Endothelial cell of umbilical vein (primary cell): ENCODE measurements around the gene OPA1. TPM values are rescaled to one million over a fixed set of nuclear protein-coding genes. Genes with fewer than 3 reads are reported as not detected.

Source experiments
- BruUV-seq: library from RNA; stranded (reverse); fragments of 400-500 nt; replicated peaks from 2 replicates; lab custom pipeline; 2021; lab: Mats Ljungman, UMichigan
- CTCF ChIA-PET: fragments of 300-600, 350-600 bp; sonication (Branson Sonifier 250); formaldehyde crosslinking; loops from one replicate; lab custom pipeline; 2021; ENCODE audit warnings: antibody characterized with exemption, inconsistent platforms; lab: Charles Lee
- POLR2A ChIA-PET: fragments of 300-600, 350-600 bp; sonication (Branson Sonifier 250); formaldehyde crosslinking; loops from one replicate; lab custom pipeline; 2021; ENCODE audit warnings: antibody characterized with exemption, inconsistent platforms; lab: Charles Lee
- DNase-seq: peaks from one replicate; pipeline ENCODE4 v3.0.0-alpha.2; 2011; ENCODE audit warnings: low read depth, low spot score
- FAIRE-seq: peaks from 2 replicates; lab custom pipeline; 2011; peaks lifted over from hg19 to GRCh38; lab: Jason Lieb, UNC
- H2AFZ ChIP-seq: 2 replicates; pipeline ENCODE4 v1.6.0; 2012; ENCODE audit warnings: low read depth, low read length, control low read depth, inconsistent platforms
- H3K27ac ChIP-seq: 2 replicates; pipeline ENCODE4 v1.5.1; 2011; ENCODE audit warnings: low read depth, mild to moderate bottlenecking, control low read depth, low read length, moderate library complexity; ENCODE audit not compliant: insufficient read depth
- H3K27me3 ChIP-seq, 2 experiments: 2 replicates each; pipeline versions ENCODE4 v1.6.0 to v1.6.1; 2011; ENCODE audit warnings: low read length in 2 of 2, mixed read lengths in 1 of 2; ENCODE audit not compliant: control insufficient read depth in 2 of 2, insufficient read depth in 2 of 2
- H3K36me3 ChIP-seq, 2 experiments: 2 replicates in 1 of 2; 3 replicates in 1 of 2; pipeline ENCODE4 v1.5.1; 2011; ENCODE audit warnings: low read length in 2 of 2, mild to moderate bottlenecking in 1 of 2, moderate library complexity in 1 of 2; ENCODE audit not compliant: control insufficient read depth in 2 of 2, insufficient read depth in 2 of 2; ENCODE audit errors: extremely low read depth in 1 of 2
- H3K4me1 ChIP-seq: 3 replicates; pipeline ENCODE4 v1.5.1; 2011; ENCODE audit warnings: mild to moderate bottlenecking, low read length; ENCODE audit not compliant: control insufficient read depth, insufficient read depth; ENCODE audit errors: extremely low read depth
- H3K4me2 ChIP-seq: 2 replicates; pipeline ENCODE4 v1.6.1; 2011; ENCODE audit warnings: low read length, control low read depth, mixed read lengths; ENCODE audit not compliant: insufficient read depth
- H3K4me3 ChIP-seq, 3 experiments: fragments of 200-600 bp in 1 of 3; sonication (generic), shearing (Covaris generic) in 1 of 3; replicated peaks in 1 of 3; 2 replicates each; pipeline ENCODE4 v1.5.1; 2011 to 2016; ENCODE audit warnings: control low read depth in 3 of 3, low read length in 3 of 3, mild to moderate bottlenecking in 2 of 3, inconsistent platforms in 1 of 3, low read depth in 1 of 3, moderate library complexity in 1 of 3; ENCODE audit not compliant: insufficient read depth in 1 of 3
- H3K79me2 ChIP-seq: 2 replicates; pipeline ENCODE4 v1.6.0; 2012; ENCODE audit warnings: low read length, inconsistent platforms; ENCODE audit not compliant: control insufficient read depth, insufficient read depth
- H3K9ac ChIP-seq: replicated peaks from 2 replicates; pipeline ENCODE3; 2011; ENCODE audit warnings: low read length, control low read depth; ENCODE audit not compliant: insufficient read depth; ENCODE audit errors: extremely low read depth
- H3K9me1 ChIP-seq: replicated peaks from 3 replicates; pipeline ENCODE4 v1.6.0; 2011; ENCODE audit warnings: mild to moderate bottlenecking, low read length; ENCODE audit not compliant: control insufficient read depth, insufficient read depth; ENCODE audit errors: extremely low read depth
- H3K9me3 ChIP-seq: replicated peaks from 2 replicates; pipeline ENCODE4 v1.5.1; 2012; ENCODE audit warnings: low read length, inconsistent platforms; ENCODE audit not compliant: control insufficient read depth, insufficient read depth
- H4K20me1 ChIP-seq: replicated peaks from 2 replicates; pipeline ENCODE3; 2011; ENCODE audit warnings: mild to moderate bottlenecking, low read length; ENCODE audit not compliant: control insufficient read depth, insufficient read depth; ENCODE audit errors: extremely low read depth
- EZH2 ChIP-seq: IDR thresholded peaks from 2 replicates; pipeline ENCODE4 v1.6.1; 2012; ENCODE audit warnings: borderline replicate concordance, low read depth, mild to moderate bottlenecking, moderate library complexity, low read length, inconsistent platforms; ENCODE audit not compliant: severe bottlenecking
- FOS ChIP-seq: IDR thresholded peaks from 2 replicates; pipeline ENCODE4 v1.6.1; 2011; ENCODE audit warnings: mild to moderate bottlenecking, low read length, moderate library complexity, borderline replicate concordance; ENCODE audit not compliant: insufficient read depth
- GATA2 ChIP-seq: IDR thresholded peaks from 2 replicates; pipeline ENCODE4 v1.7.0; 2011; ENCODE audit warnings: low read depth, mild to moderate bottlenecking, moderate library complexity, mixed read lengths, low read length; ENCODE audit not compliant: insufficient read length, insufficient read depth
- JUN ChIP-seq: IDR thresholded peaks from 2 replicates; pipeline ENCODE4 v1.6.1; 2011; ENCODE audit warnings: borderline replicate concordance, low read depth; ENCODE audit not compliant: insufficient read length, insufficient read depth
- MYC ChIP-seq: IDR thresholded peaks from one replicate; pipeline ENCODE4 v1.6.1; 2011; ENCODE audit warnings: mild to moderate bottlenecking, low read depth, low read length
- POLR2A ChIP-seq: IDR thresholded peaks from 2 replicates; pipeline ENCODE4 v1.6.1; 2012; ENCODE audit warnings: low read depth, mild to moderate bottlenecking, control low read depth, low read length
- POLR2AphosphoS5 ChIP-seq: IDR thresholded peaks from 2 replicates; pipeline ENCODE4 v1.6.1; 2012; ENCODE audit warnings: low read depth, mild to moderate bottlenecking, control low read depth, low read length, moderate library complexity; ENCODE audit not compliant: insufficient read depth
- dilution Hi-C: fragments of 300-500 bp; cut with MboI; formaldehyde crosslinking; loops from one replicate; pipeline ENCODE4 v1.15.0; 2019; ENCODE audit warnings: low sequenced_read_pairs; ENCODE audit not compliant: extremely low pct_ligation_motif_present
- intact Hi-C: fragments of 100-400 bp; cut with micrococcal nuclease; formaldehyde crosslinking; loops from one replicate; pipeline ENCODE4 v1.10.0; 2022
- polyA plus RNA-seq, 4 experiments: library from polyadenylated mRNA; depleted of rRNA in 3 of 4; stranded (reverse) in 3 of 4; unstranded in 1 of 4; fragments of >200 nt; gene quantifications; 2 replicates each; pipeline versions ENCODE4 v1.2.1 to v1.2.3, GENCODE V29; 2011 to 2012; ENCODE audit warnings: missing spikeins in 1 of 4
- total RNA-seq: library from RNA; stranded (reverse); gene quantifications from 2 replicates; pipeline ENCODE4 v1.2.3, GENCODE V29; 2021
- TF ChIP-seq, protein P1 (sequence below): IDR thresholded peaks from 2 replicates; pipeline ENCODE4 v1.6.1; 2011; ENCODE audit not compliant: insufficient read depth, insufficient read length
- TF ChIP-seq, protein P2 (sequence below), 2 donors: IDR thresholded peaks; 1 replicate in 1 of 2; 2 replicates in 1 of 2; pipeline ENCODE4 v1.5.1; 2011; ENCODE audit warnings: low read length in 2 of 2, mild to moderate bottlenecking in 2 of 2, moderate library complexity in 2 of 2, control low read depth in 1 of 2, inconsistent platforms in 1 of 2, low read depth in 1 of 2; ENCODE audit not compliant: insufficient read depth in 1 of 2; ENCODE audit errors: extremely low read depth in 1 of 2

OPA1 gene
- total and polyA plus RNA-seq, 2 donors (not counting 3 experiments of a cell fraction or from before 2014, with no cell fraction given) = 10.0 to 62.0 TPM

DNA sequence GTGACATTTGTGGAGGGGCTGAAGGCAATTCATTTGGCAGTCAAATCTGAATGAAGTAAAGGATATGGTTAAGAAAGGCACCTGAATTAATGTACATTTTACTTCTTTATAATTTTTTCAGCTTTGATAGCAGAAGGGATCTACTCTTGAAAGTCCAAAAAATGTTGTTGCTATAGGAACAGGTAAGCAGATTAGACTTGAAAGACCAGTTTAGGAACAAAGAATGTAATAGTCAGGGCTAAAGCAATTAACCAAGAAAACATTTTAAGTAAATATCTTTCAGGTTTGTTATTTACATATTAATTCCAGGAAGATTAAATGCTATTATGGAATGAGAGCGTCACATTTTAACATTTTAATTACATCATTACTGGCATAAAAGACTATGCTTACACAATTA lies 39.4 kb upstream of the OPA1 start:
- BruUV-seq = no TSS peak
- TF ChIP-seq GATA2 = no peak
- no peak for TF ChIP-seq FOS
- no peak for TF ChIP-seq POLR2AphosphoS5
- TF ChIP-seq, protein P1, sequence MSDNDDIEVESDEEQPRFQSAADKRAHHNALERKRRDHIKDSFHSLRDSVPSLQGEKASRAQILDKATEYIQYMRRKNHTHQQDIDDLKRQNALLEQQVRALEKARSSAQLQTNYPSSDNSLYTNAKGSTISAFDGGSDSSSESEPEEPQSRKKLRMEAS = no peak
- TF ChIP-seq, protein P2, sequence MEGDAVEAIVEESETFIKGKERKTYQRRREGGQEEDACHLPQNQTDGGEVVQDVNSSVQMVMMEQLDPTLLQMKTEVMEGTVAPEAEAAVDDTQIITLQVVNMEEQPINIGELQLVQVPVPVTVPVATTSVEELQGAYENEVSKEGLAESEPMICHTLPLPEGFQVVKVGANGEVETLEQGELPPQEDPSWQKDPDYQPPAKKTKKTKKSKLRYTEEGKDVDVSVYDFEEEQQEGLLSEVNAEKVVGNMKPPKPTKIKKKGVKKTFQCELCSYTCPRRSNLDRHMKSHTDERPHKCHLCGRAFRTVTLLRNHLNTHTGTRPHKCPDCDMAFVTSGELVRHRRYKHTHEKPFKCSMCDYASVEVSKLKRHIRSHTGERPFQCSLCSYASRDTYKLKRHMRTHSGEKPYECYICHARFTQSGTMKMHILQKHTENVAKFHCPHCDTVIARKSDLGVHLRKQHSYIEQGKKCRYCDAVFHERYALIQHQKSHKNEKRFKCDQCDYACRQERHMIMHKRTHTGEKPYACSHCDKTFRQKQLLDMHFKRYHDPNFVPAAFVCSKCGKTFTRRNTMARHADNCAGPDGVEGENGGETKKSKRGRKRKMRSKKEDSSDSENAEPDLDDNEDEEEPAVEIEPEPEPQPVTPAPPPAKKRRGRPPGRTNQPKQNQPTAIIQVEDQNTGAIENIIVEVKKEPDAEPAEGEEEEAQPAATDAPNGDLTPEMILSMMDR (IDR thresholded peaks at IDR 0.05; ENCODE audit: extremely low read depth in 1 of 2, insufficient read depth in 1 of 2, low read depth in 1 of 2, low read length in 2 of 2) = no peak
- no peak overlapping the region for H3K9ac ChIP-seq
- H3K27ac ChIP-seq = no peak overlapping the region
- H3K9me1 ChIP-seq = no peaks in the 10 kb centered on the region
- H3K36me3 ChIP-seq = no peaks in the 10 kb centered on the region
- H3K4me2 ChIP-seq = no peak overlapping the region
- FAIRE-seq (no peak), DNase-seq (no peak)
- dilution Hi-C loops = no loop called here
- H3K4me1 ChIP-seq = no peaks in the 10 kb centered on the region
- no peak overlapping the region for H2AFZ ChIP-seq
- H3K27me3 ChIP-seq = peaks cover 2 to 12% of the 10 kb centered on the region in 2 experiments
- POLR2A ChIA-PET = no interaction called here
- no peaks in the 10 kb centered on the region for H4K20me1 ChIP-seq
- intact Hi-C loops = no loop called here
- CTCF ChIA-PET = no interaction called here
- H3K79me2 ChIP-seq = no peaks in the 10 kb centered on the region
- H3K9me3 ChIP-seq = no peaks in the 10 kb centered on the region
- no peak overlapping the region for H3K4me3 ChIP-seq

DNA sequence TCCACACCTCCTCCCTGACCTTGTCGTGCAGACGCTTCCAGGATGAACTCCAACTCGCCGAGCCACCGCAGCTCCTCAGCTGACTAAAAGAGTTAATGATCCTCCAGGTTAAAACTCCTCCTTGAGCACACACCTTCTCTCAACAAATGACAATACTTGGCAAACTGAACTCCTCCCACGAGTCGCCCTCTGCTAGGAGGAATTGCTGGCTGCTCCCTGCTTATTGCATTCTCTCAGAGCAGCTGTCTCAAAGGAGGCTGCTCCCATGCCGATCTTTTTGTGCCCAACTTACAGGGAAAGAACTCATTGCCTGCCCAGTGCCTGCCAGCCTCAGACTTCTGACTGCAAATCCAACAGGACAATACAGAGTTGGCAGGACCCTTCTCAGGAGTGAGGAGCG lies 38.2 kb upstream of the OPA1 start, which contains the start of gene ATP13A4:
Gene ATP13A4 (minus strand): TSS at position 85 of the 400 bp plus-strand sequence. CDS start 96 bp downstream, outside the sequence.
- CTCF ChIA-PET = no interaction called here
- FAIRE-seq = no peak

More for the DNA sequence above, 38.2 kb upstream of the OPA1 start, which contains the start of gene ATP13A4:
- Histone ChIP-seq H3K9me1 (no peaks in the 10 kb centered on the region), H3K9ac (no peak within 1 kb of the TSS), H3K27me3 (peaks cover 2 to 12% of the 10 kb centered on the region in 2 experiments), H3K36me3 (no peaks in the 10 kb centered on the region), H3K27ac (no peak within 1 kb of the TSS), H3K4me3 (no peak within 1 kb of the TSS), H3K9me3 (no peaks in the 10 kb centered on the region), H2AFZ (no peak within 1 kb of the TSS), H3K4me2 (no peak within 1 kb of the TSS), H4K20me1 (no peaks in the 10 kb centered on the region), H3K4me1 (no peaks in the 10 kb centered on the region), H3K79me2 (no peaks in the 10 kb centered on the region)
- TF ChIP-seq FOS (no peak), EZH2 (no peak), JUN (no peak), POLR2A (no peak), POLR2AphosphoS5 (no peak), MYC (no peak), GATA2 (no peak)
- TF ChIP-seq, protein P1 = no peak
- TF ChIP-seq, protein P2 (IDR thresholded peaks at IDR 0.05; ENCODE audit: extremely low read depth in 1 of 2, insufficient read depth in 1 of 2, low read depth in 1 of 2, low read length in 2 of 2) = no peak
- intact Hi-C loops (no loop called here), dilution Hi-C loops (no loop called here)
- POLR2A ChIA-PET = no interaction called here
- no peak for DNase-seq
- BruUV-seq = no TSS peak
